ENCODE results near the gene PACRG.

The PACRG gene

GRCh38 chr6:163188746-163189145 lies 461.0 kb downstream of the PACRG start:
- Histone ChIP-seq H3K27me3 (peaks cover 15% of the 10 kb centered on the region), H3K4me3 (ENCODE audit: low read depth in 1 of 2, low read length in 1 of 2) (no peak overlapping the region), H3K4me1 (ENCODE audit: control insufficient read depth in 1 of 2, insufficient read depth in 1 of 2, low read depth in 1 of 2, low read length in 1 of 2) (no peaks in the 10 kb centered on the region), H3K27ac (no peak overlapping the region), H3K36me3 (no peaks in the 10 kb centered on the region), H3K9me3 (no peaks in the 10 kb centered on the region)
- TF ChIP-seq, protein P1, sequence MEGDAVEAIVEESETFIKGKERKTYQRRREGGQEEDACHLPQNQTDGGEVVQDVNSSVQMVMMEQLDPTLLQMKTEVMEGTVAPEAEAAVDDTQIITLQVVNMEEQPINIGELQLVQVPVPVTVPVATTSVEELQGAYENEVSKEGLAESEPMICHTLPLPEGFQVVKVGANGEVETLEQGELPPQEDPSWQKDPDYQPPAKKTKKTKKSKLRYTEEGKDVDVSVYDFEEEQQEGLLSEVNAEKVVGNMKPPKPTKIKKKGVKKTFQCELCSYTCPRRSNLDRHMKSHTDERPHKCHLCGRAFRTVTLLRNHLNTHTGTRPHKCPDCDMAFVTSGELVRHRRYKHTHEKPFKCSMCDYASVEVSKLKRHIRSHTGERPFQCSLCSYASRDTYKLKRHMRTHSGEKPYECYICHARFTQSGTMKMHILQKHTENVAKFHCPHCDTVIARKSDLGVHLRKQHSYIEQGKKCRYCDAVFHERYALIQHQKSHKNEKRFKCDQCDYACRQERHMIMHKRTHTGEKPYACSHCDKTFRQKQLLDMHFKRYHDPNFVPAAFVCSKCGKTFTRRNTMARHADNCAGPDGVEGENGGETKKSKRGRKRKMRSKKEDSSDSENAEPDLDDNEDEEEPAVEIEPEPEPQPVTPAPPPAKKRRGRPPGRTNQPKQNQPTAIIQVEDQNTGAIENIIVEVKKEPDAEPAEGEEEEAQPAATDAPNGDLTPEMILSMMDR (IDR thresholded peaks at IDR 0.05), result no peak

DNA sequence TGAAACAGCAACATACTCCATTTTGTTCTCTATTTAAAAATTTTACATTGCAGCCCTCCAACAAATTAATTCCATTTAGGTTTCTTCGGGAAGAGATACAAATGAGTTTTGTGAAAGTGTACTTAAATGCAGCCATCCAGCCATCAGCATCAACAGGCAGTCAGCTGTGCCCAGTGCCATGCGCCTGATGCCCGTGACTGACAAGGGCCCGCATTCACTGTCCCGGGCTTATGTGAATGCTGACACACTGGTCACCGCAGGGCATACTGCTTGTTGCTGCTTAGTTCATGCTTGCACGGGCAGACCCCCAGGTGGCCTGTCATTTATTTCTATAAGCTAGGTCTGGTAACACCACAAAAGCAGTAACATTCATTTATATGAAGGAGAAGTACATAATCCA lies 461.8 kb downstream of the PACRG start:
- H3K4me3 ChIP-seq (ENCODE audit: low read depth in 1 of 2, low read length in 1 of 2), result no peak overlapping the region
- H3K9me3 ChIP-seq, result no peaks in the 10 kb centered on the region
- H3K4me1 ChIP-seq (ENCODE audit: control insufficient read depth in 1 of 2, insufficient read depth in 1 of 2, low read depth in 1 of 2, low read length in 1 of 2), result no peaks in the 10 kb centered on the region
- H3K27ac ChIP-seq, result no peak overlapping the region
- H3K36me3 ChIP-seq, result no peaks in the 10 kb centered on the region
- peaks cover 15% of the 10 kb centered on the region for H3K27me3 ChIP-seq
- TF ChIP-seq, protein P1 (IDR thresholded peaks at IDR 0.05), result no peak

DNA sequence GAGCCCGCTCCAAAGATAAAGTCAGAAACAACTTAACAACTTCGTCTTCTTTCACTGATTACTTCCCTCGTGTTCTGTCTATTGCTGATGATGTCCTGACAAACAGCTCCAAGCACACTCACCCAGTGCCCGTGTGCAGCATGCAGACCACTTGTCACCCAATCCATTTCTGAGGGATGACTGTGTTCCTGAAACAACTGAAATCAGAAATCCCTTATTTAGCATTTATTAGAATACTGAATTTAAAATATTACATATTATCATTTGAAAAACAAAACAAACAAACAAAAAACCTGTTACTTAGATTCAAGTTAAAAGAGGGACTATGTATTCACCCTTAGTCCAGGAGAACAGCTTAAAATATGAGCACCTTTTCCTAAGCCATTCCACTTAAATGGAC lies 463.0 kb downstream of the PACRG start:
- no peak overlapping the region for H3K4me3 ChIP-seq (ENCODE audit: low read depth in 1 of 2, low read length in 1 of 2)
- H3K4me1 ChIP-seq (ENCODE audit: control insufficient read depth in 1 of 2, insufficient read depth in 1 of 2, low read depth in 1 of 2, low read length in 1 of 2), result no peaks in the 10 kb centered on the region
- TF ChIP-seq, protein P1 (IDR thresholded peaks at IDR 0.05), result no peak
- peaks cover 15% of the 10 kb centered on the region for H3K27me3 ChIP-seq
- H3K36me3 ChIP-seq, result no peaks in the 10 kb centered on the region
- H3K27ac ChIP-seq, result no peak overlapping the region
- no peaks in the 10 kb centered on the region for H3K9me3 ChIP-seq

- H3K27ac ChIP-seq, result no peak overlapping the region
- TF ChIP-seq, protein P1 (IDR thresholded peaks at IDR 0.05), result no peak
Measured at GRCh38 chr6:163191704-163192537, 464.1 kb downstream of the PACRG start.

DNA sequence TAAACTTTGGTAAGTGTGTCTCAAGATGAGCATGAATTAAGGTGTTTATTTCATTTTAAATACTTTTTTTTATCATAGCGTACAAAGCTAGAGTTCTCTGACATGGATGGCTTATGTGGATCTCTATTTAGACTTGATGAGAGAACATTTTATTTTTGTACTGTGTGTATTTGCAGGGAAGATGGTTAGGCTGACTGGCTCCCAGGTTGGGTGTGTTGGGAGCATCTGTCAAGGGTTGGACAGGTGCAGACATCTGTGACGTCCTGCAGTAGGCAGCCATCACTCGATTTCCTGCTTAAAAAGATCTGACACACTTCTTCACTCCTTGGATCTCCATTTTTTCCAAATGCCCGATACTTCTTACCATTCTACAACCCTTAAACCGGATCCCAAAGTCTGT lies 464.8 kb downstream of the PACRG start:
- no peak overlapping the region for H3K27ac ChIP-seq
- no peak overlapping the region for H3K4me3 ChIP-seq (ENCODE audit: low read depth in 1 of 2, low read length in 1 of 2)
- TF ChIP-seq, protein P1 (IDR thresholded peaks at IDR 0.05), result no peak

More at GRCh38 chr6:163191704-163192537, 464.1 kb downstream of the PACRG start:
- H3K4me3 ChIP-seq (ENCODE audit: low read depth in 1 of 2, low read length in 1 of 2), result no peak overlapping the region
- no peaks in the 10 kb centered on the region for H3K4me1 ChIP-seq (ENCODE audit: control insufficient read depth in 1 of 2, insufficient read depth in 1 of 2, low read depth in 1 of 2, low read length in 1 of 2)
- H3K36me3 ChIP-seq, result no peaks in the 10 kb centered on the region
- H3K27me3 ChIP-seq, result peaks cover 15% of the 10 kb centered on the region
- H3K9me3 ChIP-seq, result no peaks in the 10 kb centered on the region

More for the DNA sequence above, 464.8 kb downstream of the PACRG start:
- Histone ChIP-seq H3K9me3 (no peaks in the 10 kb centered on the region), H3K27me3 (peaks cover 15% of the 10 kb centered on the region), H3K4me1 (ENCODE audit: control insufficient read depth in 1 of 2, insufficient read depth in 1 of 2, low read depth in 1 of 2, low read length in 1 of 2) (no peaks in the 10 kb centered on the region), H3K36me3 (no peaks in the 10 kb centered on the region)

Data from neutrophil (primary cell).